GF-D8 (cell line): ENCODE results near the gene RPS6KA4.

Source experiments
- DNase-seq: peaks from one replicate; lab custom pipeline; 2025; lab: John Stamatoyannopoulos, UW

RPS6KA4 gene

DNA sequence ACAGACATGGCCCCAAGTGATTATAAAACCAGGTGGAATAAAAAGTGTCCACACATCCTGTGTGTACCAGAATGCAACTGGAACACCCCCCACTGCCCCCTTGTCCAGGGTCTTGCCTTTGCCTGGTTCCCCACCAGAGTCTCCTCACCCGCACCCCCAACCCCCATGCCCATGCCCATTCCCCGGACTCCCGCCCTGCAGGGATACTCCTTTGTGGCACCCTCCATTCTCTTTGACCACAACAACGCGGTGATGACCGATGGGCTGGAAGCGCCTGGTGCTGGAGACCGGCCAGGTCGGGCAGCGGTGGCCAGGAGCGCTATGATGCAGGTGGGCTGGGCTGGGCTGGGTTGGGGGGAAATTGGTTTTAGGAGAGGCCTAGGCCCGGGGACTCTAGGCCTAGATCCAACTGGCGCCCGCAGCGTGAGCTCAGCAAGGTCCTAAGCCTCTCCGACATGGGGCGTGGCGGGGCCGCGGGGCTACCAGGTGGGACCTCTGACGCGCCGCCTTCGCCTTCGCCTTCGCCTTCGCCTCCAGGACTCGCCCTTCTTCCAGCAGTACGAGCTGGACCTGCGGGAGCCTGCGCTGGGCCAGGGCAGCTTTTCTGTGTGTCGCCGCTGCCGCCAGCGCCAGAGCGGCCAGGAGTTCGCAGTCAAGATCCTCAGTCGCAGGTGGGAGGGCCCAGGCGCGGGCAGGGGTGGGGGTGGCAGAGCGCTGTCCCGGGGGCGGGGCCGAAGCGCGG, 9.1 kb downstream of the RPS6KA4 start:
- DNase-seq = no peak

DNA sequence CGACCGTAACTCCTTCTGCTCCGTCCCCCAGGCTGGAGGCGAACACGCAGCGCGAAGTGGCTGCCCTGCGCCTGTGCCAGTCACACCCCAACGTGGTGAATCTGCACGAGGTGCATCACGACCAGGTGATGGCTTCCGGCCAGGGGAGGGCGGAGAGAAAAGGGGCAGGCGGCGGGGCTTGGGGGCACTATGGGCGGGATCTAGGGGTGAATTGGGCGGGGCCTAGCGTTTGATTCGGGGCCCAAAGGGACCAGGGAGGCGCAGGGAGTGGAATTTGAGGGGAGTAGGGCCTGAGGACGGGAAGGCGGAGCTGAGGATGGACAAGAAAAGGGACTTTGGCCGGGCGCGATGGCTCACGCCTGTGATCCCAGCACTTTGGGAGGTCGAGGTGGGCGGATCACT, 9.7 kb downstream of the RPS6KA4 start:
- no peak for DNase-seq

DNA sequence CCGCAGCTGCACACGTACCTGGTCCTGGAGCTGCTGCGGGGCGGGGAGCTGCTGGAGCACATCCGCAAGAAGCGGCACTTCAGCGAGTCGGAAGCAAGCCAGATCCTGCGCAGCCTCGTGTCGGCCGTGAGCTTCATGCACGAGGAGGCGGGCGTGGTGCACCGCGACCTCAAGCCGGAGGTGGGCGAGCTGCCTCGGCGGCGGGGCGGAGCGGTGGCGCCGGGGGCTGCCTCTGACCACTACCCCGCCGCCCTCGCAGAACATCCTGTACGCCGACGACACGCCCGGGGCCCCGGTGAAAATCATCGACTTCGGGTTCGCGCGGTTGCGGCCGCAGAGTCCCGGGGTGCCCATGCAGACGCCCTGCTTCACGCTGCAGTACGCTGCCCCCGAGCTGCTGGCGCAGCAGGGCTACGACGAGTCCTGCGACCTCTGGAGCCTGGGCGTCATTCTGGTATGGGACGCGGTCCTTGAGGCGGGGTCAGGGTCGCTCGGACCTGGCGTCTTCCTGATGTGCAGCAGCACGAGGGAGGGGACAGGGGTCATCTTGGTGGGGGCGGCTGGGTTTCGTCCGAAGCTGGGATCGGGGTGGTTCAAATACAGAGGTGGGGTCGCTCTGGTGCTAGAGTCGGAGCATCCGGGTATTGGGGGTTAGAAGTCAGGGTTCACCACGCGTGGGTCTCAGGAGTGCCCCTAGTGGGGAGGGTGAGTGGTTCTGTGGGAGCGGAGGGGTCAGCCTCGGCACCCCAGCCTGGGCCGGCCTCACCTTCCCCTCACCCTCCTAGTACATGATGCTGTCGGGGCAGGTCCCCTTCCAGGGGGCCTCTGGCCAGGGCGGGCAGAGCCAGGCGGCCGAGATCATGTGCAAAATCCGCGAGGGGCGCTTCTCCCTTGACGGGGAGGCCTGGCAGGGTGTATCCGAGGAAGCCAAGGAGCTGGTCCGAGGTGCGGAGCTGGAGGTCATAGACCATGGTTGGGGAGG, 10.8 kb downstream of the RPS6KA4 start:
- no peak for DNase-seq

DNA sequence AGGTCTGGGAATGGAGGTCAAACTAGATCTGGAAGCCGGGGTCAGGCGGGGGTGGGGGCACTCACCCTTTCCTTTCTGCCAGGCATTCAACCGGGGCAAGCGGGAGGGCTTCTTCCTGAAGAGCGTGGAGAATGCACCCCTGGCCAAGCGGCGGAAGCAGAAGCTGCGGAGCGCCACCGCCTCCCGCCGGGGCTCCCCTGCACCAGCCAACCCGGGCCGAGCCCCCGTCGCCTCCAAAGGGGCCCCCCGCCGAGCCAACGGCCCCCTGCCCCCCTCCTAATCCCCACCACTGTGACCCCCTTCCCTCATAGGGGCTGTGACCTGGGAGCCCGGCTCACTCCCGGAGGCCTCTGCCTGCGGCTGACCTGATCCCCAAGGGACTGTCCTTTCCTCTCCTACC, 12.2 kb downstream of the RPS6KA4 start:
- DNase-seq = no peak

DNA sequence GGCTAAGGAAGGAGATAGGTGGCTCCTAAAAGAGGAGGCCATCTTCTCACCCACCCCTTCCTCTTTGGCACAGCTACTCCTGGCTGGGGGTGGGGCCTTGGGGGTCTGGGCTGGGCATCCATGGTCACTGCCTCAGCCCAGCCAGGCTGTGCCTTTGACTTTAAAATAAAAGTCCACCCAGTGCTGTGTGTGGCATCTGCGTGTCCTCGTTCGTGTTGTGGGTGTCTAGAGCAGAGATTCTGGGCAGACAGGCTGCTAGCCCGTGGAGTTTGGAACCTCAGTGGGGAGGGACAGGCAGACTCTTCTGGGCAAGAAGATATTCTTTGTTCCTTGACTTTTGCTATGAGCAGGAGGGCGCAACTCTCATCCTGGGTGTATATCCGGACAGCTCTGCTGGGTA, 13.1 kb downstream of the RPS6KA4 start:
- no peak for DNase-seq

DNA sequence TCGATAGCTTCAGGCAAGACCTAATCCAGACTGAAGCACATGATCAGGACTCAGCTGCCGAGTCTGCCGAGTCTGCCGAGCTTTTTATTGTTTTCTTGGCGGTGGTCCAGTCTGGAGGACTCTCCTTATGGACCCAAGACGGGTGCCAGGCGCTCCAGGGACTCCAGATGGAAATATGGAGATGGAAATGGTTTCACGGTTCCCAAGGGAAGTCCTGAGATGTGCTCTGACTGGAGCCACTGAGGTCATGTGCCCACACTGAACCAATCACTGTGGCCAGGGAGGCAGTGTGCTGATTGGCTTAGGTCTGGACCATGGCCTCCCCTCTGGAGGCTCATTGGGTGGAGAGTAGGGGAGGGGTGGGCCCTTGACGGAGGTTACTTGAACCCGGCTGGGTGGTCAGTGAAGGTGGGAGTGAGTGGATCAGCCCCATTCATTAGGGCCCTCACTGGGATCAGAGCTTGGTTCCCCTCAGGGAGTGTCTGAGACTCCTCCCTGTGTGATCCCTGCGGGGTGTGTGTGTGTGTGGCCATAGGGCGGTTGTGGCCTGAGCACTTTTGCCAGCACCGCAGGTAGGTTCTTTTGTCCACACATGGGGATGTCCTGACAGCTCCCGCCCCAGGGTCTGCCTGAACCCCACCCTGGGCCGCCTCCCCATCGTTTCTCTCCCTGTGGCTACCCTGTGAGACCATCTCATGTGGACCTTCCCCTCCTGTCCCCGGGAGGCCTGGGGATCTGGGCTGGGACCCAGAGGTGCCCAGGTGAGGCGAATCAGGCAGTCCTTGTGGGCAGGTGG, 14.0 kb downstream of the RPS6KA4 start:
- no peak for DNase-seq

DNA sequence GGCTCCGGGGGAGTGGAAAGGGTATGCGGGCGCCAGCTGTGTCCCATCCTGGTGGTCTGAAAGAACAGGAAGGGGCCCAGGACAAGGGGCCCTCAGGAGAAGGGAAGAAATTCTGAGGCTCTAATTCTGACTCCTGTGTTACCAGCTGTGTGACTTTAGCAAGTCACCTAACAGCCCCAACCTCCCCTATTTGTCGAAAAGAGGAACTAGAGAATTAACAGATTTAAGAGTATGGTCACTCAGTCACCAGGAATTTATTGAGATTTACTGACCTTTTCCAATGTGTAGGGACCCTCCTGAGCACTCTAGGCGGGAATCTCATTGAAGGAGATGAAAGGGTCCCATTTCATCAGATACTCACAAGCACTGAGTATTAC, 14.6 kb downstream of the RPS6KA4 start:
- DNase-seq = peak; percentile 33

DNA sequence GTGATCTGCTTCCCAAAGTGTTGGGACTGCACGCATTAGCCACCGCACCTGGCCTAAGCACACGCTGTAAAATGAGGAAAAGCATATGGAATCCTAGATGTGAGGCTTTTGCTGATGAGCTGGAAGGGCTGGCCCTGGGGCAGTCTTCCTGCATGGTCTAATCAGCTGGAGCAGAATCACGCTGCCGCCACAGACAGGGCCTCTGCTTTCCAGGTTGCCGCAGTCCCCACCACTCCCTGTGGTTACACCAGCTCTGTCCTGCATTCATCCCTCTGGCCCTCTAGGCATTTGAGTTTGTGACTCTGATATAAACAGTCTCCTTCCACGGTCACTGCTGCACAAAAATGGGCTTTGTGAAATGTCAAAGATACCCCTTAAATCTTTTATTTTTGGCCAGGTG, 17.1 kb downstream of the RPS6KA4 start:
- DNase-seq = no peak

DNA sequence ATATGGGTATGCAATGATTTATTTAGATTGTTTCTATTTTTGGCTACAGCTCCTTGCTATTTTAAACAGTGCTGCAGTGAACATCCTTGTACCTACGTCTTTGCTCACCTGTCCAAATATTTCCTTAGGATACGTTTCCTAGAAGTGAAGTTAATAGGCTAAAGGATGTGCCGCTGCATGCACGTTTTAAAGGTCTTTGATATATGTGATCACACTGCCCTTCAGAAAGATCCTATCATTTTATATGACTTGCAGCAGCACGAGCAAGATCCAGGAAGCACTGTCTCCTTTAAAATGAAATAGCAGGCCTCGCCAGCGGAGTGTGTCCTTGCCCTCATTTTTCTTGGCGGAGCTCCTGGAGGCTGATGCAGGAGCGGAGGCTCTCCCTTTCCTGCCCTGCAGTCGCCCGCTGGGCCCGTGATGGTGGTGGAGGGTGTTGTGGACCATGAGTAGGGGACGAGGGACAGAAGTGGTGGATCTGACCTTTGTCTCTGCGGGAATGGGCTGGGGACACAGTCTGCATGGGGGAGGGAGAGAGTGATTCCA, 19.4 kb downstream of the RPS6KA4 start:
- DNase-seq = no peak

DNA sequence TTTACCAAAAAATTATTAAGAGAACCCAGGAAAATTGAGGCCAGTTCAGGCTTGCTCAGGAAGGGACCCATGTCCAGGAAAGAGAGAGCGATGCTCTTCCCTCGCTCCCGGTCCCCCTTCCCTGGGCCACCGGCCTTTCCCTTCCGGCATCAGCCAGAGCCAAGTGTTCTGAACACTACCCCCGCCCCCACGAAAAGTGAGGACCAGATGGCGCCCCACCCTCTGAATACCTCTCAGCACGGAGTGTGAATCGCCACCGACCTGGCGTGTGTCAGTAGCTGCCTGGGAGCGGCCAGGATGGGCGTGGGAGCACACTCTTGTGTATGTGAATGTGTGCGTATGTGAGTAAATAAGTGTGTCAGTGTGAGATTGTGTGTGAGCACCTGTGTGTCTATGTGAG, 20.2 kb downstream of the RPS6KA4 start:
- DNase-seq = no peak

DNA sequence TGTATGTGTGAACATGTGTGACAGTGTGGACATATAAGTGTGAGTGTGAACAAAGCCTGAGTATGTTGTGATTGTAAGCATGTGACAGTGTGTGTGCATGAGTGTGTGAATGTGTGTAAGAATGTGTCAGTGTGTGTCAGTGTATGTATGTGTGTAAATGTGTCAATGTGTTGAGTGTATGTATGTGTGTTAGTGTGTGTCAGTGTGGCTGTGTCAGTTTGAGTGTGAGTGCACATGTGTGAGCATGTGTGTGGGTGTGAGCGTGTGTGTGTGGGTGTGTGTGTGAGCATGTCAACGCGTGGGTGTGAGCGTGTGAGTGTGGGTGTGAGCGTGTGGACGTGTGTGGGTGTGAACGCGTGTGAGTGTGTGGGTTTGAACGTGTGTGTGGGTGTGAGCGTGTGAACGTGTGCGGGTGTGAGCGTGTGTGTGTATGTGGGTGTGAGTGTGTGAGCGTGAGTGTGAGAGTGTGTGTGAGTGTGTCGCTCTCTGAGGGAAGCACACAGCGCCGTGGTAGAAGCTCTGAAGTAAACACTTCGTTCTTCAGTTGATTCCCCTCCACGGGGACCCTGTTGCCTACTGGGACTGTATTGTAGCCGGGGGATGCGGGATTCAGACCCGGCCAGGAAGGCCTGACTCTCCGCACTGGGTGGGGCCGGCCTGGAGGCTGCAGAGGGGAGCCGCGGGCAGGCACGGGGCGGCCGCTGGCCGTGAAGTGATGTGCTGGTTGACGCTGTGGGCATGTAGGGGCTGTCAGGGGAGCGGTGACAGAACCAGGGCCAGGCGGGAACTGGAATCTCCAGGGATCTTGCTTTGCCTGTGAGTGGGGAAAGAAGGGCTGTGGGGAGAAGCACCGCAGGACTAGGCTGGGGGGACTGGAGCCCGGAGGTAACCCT, 21.1 kb downstream of the RPS6KA4 start:
- no peak for DNase-seq

DNA sequence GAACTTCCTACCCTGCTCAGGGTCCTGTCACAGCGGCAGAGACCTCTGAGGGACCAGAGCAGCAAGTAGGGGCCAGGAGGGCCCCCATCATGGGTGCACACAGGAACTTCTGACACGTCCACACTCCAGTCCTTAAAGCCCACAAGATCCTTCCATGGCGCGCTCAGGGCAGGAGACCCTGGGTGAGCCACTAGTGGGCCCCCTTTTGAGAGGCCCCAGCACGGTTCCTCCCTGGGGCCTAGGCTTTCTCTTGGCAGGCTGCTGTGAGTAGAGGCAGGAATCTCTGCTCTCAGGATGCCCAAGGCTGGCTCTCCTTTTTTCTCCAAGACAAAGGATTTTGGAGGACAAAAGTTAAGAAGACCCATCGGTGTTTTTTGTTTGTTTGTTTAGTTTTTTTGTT, 22.4 kb downstream of the RPS6KA4 start:
- no peak for DNase-seq

DNA sequence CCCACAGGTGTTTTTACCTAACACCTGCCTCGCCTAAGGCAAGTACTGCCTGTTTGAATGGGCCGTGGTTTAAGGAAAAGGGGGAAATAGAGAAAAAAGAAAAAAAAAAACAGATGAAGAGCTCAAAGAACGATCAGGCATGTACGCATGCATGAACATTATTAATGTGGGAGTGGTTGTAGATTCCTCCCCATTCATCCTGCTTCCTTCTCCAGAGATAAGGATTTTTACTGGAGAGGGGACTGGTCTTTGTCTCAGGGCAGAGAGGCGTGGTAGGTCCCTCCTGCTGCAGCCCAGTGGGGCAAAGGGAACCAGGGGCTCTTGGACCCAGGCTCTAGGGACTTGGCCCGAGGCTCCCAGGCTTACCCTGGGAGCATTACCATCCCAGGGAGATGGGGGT, 23.1 kb downstream of the RPS6KA4 start:
- DNase-seq = no peak

DNA sequence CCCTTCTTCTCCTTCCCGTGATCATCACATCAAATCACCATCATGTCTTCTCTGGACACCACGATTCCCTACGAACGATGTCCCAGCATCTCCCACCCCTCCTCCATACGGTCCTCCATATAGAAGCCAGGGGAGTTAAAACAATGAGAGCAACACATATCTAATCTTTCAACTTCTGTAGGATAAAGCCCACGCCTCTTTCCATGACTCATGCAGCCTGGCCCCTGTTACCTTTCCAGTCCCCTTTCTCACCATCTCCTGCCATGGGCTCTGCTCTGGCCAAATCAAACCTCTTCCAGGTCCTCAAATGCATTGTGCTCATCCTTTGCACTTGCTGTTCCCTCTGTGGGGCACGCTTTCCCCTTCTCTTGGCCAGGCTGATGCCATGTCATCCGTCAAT, 23.6 kb downstream of the RPS6KA4 start:
- DNase-seq = no peak

DNA sequence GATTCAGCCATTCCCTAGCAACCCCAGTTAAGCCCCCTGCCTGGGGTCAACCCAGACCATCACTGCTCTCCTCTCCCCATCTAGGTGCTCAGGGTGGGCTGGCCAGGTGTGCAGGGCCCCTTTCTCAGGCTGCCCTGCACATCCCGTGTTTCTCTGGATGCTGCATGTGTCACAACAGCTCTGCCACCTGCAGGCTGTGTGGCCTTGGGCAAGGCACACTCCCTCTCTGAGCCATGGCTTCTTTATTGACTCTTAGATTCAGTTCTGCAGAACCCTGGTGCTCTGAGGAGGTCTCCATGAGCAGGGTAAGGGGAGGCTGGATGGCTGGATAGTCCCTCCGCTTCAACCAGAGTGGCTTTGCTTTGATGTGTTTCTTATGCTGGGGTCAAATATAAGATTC, 24.6 kb downstream of the RPS6KA4 start:
- no peak for DNase-seq

DNA sequence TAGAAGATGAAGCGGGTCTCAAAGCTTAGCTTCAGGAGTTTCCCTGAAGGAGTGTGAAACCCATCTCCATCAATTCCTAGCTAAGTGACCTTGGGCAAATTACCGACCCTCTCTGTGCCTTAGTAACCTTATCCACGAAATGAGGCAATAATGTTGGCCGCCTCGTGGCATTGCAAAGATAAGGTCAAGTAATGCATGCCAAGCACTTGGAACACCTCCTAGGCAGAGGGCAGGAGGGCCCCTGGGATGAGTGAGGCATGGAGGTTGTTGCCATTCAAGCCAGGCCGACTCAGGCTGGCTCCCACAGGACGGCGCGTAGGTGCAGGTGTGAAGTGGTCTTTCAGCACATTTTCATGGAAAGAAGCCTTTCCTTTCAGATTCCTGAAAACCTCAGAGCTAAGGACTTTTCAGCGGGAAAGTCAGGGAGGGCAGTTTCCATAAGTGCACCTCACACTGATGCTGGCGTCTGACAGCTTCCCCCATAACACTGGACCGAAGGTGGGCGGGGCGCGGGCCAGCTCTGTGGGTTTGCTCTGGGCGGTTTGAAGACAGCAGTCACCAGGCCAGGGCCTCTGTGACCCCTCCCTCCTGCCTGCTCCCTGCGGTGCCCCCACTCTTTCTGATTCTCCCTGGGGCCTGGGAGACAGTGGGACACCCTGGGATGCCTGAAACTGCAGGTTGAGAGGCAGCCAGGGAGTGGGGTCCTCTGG, 25.2 kb downstream of the RPS6KA4 start:
- DNase-seq = no peak

DNA sequence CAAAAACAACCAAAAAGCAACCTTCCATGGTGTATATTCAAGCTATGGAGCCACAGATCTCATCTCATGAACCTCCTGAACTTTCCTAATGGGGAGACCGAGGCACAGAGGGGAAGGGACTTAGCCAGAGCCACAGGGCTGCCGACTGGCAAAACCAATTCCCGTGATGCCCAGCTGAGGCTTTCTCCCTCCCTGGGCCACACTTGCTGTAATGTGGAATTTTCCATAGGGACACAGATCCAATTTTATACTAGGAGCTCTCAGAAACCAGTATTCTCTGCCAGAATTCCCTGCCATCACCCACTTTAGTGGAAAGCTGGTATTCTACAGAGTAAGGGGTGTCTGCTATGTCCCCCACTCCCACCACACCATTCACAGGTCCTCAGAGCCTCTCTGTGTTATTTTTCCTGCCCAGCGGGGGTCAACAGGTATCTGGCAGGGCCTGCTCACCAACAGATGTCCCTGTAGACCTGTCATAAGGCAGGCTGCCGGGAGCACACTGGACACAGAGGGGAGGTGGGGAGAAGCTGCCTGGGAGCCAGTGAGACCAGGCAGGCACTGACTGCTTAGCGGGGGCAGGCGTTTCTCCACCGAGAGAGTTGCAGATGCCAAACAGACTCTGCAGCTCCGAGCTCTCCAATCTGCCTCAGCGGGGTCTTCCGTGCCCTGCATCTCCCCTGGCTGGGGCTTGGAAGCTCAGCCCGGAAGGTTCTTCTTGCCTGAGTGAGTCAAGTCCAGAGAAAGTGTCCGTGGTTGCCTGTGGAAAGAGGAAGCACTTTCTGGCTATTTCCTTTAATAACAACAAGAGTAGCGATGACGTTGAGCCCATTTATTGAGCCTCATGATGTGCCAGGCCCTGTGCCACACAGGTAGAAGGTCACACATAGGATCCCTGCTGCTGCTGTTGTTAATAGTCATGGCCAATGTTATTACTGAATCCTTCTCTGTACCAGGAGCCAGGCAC, 26.3 kb downstream of the RPS6KA4 start:
- peak; percentile 53 for DNase-seq

DNA sequence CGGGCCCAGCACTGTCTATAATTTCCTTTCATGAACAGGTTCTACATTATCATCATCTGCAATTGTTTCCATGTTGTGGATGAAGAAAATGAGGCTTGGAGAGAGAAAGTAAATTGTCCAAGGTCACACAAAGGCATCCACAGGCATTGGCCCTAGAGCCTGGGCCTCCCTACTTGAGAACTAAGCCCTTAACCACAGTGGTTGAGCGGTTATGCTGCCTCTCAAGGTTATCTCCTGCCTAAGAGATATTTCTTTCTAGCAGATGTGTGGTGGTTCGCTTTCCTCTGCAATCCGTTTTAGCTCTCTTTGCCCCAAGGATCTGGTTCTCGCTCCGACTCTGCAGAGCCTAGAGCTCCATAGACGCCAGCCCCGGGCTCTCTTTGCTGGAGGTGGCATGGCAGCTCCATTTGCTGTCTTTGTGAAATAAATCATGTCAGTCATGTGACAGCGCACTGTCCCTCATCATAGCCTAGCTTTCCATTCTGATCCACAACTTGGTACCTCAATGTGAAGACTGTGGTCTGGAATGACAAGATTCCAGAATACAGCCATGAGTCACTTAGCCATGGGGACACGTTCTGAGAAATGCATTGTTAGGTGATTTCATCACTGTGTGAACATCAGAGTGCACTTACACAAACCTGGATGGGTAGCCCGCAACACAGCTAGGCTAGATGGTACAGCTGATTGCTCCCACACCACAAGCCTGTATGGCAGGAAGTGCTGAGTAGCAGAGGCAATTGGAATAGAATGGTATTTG, 27.2 kb downstream of the RPS6KA4 start:
- peak; percentile 84 for DNase-seq

DNA sequence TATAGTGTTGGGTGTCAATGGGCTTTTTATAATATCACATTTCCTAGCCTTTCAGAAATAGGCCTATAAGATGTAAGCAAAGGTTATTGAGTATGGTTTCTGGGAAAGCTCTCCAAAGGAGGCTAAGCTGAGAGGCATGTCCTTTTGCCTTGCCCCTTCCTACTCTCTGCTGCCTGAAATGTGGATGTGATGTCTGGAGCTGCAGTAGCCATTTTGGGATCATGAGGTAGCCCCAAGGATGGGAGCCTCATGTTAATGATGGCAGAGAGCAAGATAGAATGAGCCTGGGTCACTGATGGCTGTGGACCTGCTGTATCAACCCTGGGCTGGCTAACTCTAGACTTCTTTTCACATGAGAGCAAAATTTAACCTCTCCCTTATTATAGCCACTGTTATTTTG, 29.0 kb downstream of the RPS6KA4 start:
- no peak for DNase-seq
